B cell (primary cell): Measurements from ENCODE around the gene TNKS1BP1. TPM values are rescaled to one million over a fixed set of nuclear protein-coding genes. Genes with fewer than 3 reads are reported as not detected.

Experiments used
- ATAC-seq: fragments of 200-7000 bp; cut with Tn5 transposase; one replicate; pipeline ENCODE4 v1.10.0; 2021; ENCODE audit warnings: low read depth, mild to moderate bottlenecking, moderate number of reproducible peaks, moderate library complexity
- CTCF ChIA-PET: fragments of 350-600 bp; sonication (Branson Sonifier 250); formaldehyde crosslinking; loops from one replicate; lab custom pipeline; 2021; ENCODE audit warnings: antibody characterized with exemption, inconsistent platforms; lab: Charles Lee
- POLR2A ChIA-PET: fragments of 350-600 bp; sonication (Branson Sonifier 250); formaldehyde crosslinking; loops from one replicate; lab custom pipeline; 2021; ENCODE audit warnings: antibody characterized with exemption; lab: Charles Lee
- DNase-seq: peaks from one replicate; pipeline ENCODE4 v3.0.0; 2013
- H2AFZ ChIP-seq: 2 replicates; pipeline ENCODE4 v1.6.1; 2012; ENCODE audit warnings: mild to moderate bottlenecking, low read depth, low read length; ENCODE audit not compliant: insufficient read depth, poor library complexity, severe bottlenecking
- H3K27ac ChIP-seq, 2 donors: 1 replicate in 1 of 2; 2 replicates in 1 of 2; pipeline ENCODE4 v1.5.1; 2012 to 2013; ENCODE audit warnings: low read length in 2 of 2, mild to moderate bottlenecking in 2 of 2, moderate library complexity in 1 of 2
- H3K27me3 ChIP-seq, 4 experiments: fragments of 200-600 bp in 1 of 4; sonication (generic) in 1 of 4; replicated peaks in 1 of 4; 1 replicate in 2 of 4; 2 replicates in 2 of 4; pipeline versions ENCODE4 v1.6.1 to v1.7.0; 2013 to 2016; ENCODE audit warnings: low read length in 3 of 4, mild to moderate bottlenecking in 2 of 4, mixed read lengths in 1 of 4, moderate library complexity in 1 of 4; ENCODE audit not compliant: insufficient read depth in 4 of 4, control insufficient read depth in 3 of 4; ENCODE audit errors: control extremely low read depth in 1 of 4
- H3K36me3 ChIP-seq, 2 experiments: replicated peaks in 1 of 2; 1 replicate in 1 of 2; 2 replicates in 1 of 2; pipeline versions ENCODE4 v1.6.1 to v1.7.1; 2013; ENCODE audit warnings: low read length in 1 of 2; ENCODE audit not compliant: insufficient read depth in 2 of 2, control insufficient read depth in 1 of 2; ENCODE audit errors: control extremely low read depth in 1 of 2, extremely low read depth in 1 of 2
- H3K4me1 ChIP-seq, 2 donors: fragments of 200-600 bp in 1 of 2; sonication (generic) in 1 of 2; 1 replicate in 1 of 2; 2 replicates in 1 of 2; pipeline versions ENCODE4 v1.5.1 to v1.6.1; 2013 to 2017; ENCODE audit warnings: low read length in 2 of 2; ENCODE audit not compliant: control insufficient read depth in 2 of 2, insufficient read depth in 2 of 2
- H3K4me2 ChIP-seq: replicated peaks from 2 replicates; pipeline ENCODE3; 2012; ENCODE audit warnings: mild to moderate bottlenecking, low read depth, low read length; ENCODE audit not compliant: poor library complexity, severe bottlenecking
- H3K4me3 ChIP-seq, 5 experiments: fragments of 200-600 bp in 1 of 5; sonication (generic) in 1 of 5; 1 replicate in 3 of 5; 2 replicates in 2 of 5; pipeline versions ENCODE4 v1.5.1 to v1.7.0; 2011 to 2016; ENCODE audit warnings: low read length in 4 of 5, mild to moderate bottlenecking in 4 of 5, low read depth in 2 of 5, control low read depth in 1 of 5, moderate library complexity in 1 of 5; ENCODE audit not compliant: insufficient read depth in 1 of 5; ENCODE audit errors: control extremely low read depth in 1 of 5, extremely low read depth in 1 of 5
- H3K79me2 ChIP-seq: fragments of 200-600 bp; sonication (generic); one replicate; pipeline ENCODE4 v1.6.0; 2016; ENCODE audit warnings: low read length; ENCODE audit not compliant: control insufficient read depth, insufficient read depth
- H3K9ac ChIP-seq: fragments of 200-600 bp; sonication (generic); 2 replicates; pipeline ENCODE4 v1.6.1; 2017; ENCODE audit warnings: mild to moderate bottlenecking, low read length, moderate library complexity
- H3K9me3 ChIP-seq, 3 donors: one replicate each; pipeline versions ENCODE4 v1.6.1 to v1.7.1; 2013; ENCODE audit warnings: low read length in 2 of 3; ENCODE audit not compliant: control insufficient read depth in 2 of 3, insufficient read depth in 1 of 3; ENCODE audit errors: control extremely low read depth in 1 of 3
- H4K20me1 ChIP-seq: 2 replicates; pipeline ENCODE4 v1.6.0; 2012; ENCODE audit warnings: mild to moderate bottlenecking, low read length; ENCODE audit not compliant: insufficient read depth, control insufficient read depth, poor library complexity, severe bottlenecking
- H3K27ac Mint-ChIP-seq: one replicate; pipeline ENCODE4 v1.8.0; 2021; ENCODE audit warnings: mixed read lengths
- H3K27me3 Mint-ChIP-seq: one replicate; pipeline ENCODE4 v1.8.0; 2021; ENCODE audit warnings: mixed read lengths
- H3K4me1 Mint-ChIP-seq: one replicate; pipeline ENCODE4 v1.8.0; 2021; ENCODE audit warnings: mixed read lengths
- H3K4me3 Mint-ChIP-seq: one replicate; pipeline ENCODE4 v1.8.0; 2021; ENCODE audit warnings: mixed read lengths
- H3K9me3 Mint-ChIP-seq: one replicate; pipeline ENCODE4 v1.8.0; 2022; ENCODE audit warnings: mixed read lengths; ENCODE audit not compliant: insufficient read depth
- EZH2 ChIP-seq: IDR thresholded peaks from 2 replicates; pipeline ENCODE4 v1.6.1; 2012; ENCODE audit warnings: borderline replicate concordance, low read depth, mild to moderate bottlenecking, moderate library complexity, low read length; ENCODE audit not compliant: insufficient read depth, poor library complexity, severe bottlenecking
- WGBS: methylation state at CpG from one replicate; pipeline ENCODE4 v1.1.5; 2013; ENCODE audit warnings: missing lambda C conversion rate; ENCODE audit not compliant: insufficient coverage; 5-methylcytosine and 5-hydroxymethylcytosine counted together
- intact Hi-C: fragments of 100-400 bp; cut with micrococcal nuclease; formaldehyde crosslinking; loops from one replicate; pipeline ENCODE4 v1.10.0; 2022
- polyA plus RNA-seq: library from polyadenylated mRNA; depleted of rRNA; stranded (reverse); fragments of >200 nt; gene quantifications from 2 replicates; pipeline ENCODE4 v1.2.3, GENCODE V29; 2012
- total RNA-seq, 2 donors: library from RNA; stranded (reverse); fragments of 120-200 nt in 1 of 2; gene quantifications; 1 replicate in 1 of 2; 2 replicates in 1 of 2; pipeline versions ENCODE4 v1.2.3 to v1.2.4, GENCODE V29; 2013 to 2022
- TF ChIP-seq, protein P1 (sequence below): fragments of 200-600 bp; IDR thresholded peaks from one replicate; pipeline ENCODE4 v1.8.0; 2022; ENCODE audit warnings: antibody characterized with exemption, mild to moderate bottlenecking

The TNKS1BP1 gene
- total and polyA plus RNA-seq, 2 donors (not counting 1 experiment from before 2014, with no cell fraction given): 2.2 to 12.2 TPM

DNA sequence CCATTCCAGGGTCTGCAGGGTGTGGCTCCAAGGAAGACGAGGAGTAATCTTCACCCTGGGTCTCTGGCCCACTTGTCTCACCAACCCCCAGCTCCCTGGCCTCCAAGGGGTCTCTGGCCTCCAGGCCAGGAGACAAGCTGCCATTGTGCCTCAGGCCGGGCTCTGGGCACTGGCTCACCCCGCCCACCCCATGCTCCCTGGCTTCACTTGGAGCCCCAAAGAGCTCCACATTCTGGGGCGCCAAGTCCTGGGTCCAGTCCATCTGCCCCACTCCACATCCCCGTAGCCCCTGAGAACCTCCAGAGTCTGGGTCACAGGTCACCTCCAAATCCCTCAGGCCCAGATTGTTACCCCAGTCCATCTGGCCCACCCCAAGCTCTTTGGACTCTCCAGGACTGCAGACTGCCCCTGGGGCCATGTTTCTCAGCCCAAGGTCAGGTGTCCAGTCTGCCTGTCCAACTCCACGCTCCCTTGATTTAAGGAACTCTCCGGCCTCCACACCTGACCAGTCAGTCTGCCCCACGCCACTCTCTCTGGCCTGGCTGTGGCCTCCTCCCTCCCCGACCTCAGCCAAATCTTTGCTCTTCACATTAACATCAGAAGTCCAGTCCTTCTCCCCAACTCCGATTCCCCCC, 16.2 kb downstream of the TNKS1BP1 start:
- H3K36me3 ChIP-seq: no peaks in the 10 kb centered on the region
- no peaks in the 10 kb centered on the region for H3K9me3 Mint-ChIP-seq

DNA sequence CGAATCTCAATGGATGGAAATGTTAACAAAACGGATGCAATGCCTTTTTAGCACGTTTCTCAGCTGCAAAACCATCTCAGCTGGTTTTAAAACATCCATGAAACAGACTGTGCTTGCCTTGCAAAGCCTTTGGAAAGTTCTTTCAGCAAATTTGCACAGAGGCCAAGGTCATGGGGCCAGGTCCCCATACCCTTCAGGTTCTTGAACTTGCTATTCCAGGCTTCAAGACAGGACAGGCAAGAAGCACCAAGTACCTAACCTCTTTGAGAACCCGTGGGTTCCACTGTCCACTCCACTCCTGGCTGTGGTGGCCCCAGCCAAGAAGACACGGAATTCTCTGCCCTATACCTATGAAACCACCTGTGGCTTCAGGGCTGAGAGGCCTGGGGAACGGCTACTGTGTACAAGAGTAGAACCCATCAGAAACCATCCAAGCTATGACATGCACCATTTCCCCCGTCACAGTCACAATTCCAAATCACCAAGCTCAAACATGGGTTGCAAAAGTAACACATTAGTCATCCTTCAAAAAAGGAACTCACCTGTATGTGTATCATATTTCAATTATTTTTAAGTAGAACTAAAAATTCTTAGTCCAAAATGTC, 17.0 kb downstream of the TNKS1BP1 start:
- POLR2A ChIA-PET: no interaction called here

More for the DNA sequence above, 16.2 kb downstream of the TNKS1BP1 start:
- H3K27ac Mint-ChIP-seq: no peak overlapping the region
- peaks cover 10% of the 10 kb centered on the region for H3K4me1 Mint-ChIP-seq
- no peak overlapping the region for H3K4me3 Mint-ChIP-seq
- DNase-seq (no peak), ATAC-seq (no peak)
- no peak overlapping the region for H3K4me3 ChIP-seq
- WGBS: 98% methylated on average over 10 of the region's 10 CpGs
- CTCF ChIA-PET: interaction anchor here (1.2 kb wide), 2 partner anchors 16 to 37 kb away, joined by 3 read pairs; partner anchors contain the start of gene TNKS1BP1
- H3K9me3 ChIP-seq: no peaks in the 10 kb centered on the region
- POLR2A ChIA-PET: no interaction called here
- no peak overlapping the region for H2AFZ ChIP-seq
- peaks cover 0 to 9% (median 1%) of the 10 kb centered on the region in 4 experiments for H3K27me3 ChIP-seq
- no peak overlapping the region for H3K4me2 ChIP-seq
- intact Hi-C loops: no loop called here
- no peaks in the 10 kb centered on the region for H4K20me1 ChIP-seq
- H3K27ac ChIP-seq: no peak overlapping the region
- H3K79me2 ChIP-seq: no peaks in the 10 kb centered on the region
- H3K27me3 Mint-ChIP-seq: no peaks in the 10 kb centered on the region
- H3K4me1 ChIP-seq: peaks cover 11% of the 10 kb centered on the region in 2 donors
- no peak overlapping the region for H3K9ac ChIP-seq
- TF ChIP-seq, protein P1, sequence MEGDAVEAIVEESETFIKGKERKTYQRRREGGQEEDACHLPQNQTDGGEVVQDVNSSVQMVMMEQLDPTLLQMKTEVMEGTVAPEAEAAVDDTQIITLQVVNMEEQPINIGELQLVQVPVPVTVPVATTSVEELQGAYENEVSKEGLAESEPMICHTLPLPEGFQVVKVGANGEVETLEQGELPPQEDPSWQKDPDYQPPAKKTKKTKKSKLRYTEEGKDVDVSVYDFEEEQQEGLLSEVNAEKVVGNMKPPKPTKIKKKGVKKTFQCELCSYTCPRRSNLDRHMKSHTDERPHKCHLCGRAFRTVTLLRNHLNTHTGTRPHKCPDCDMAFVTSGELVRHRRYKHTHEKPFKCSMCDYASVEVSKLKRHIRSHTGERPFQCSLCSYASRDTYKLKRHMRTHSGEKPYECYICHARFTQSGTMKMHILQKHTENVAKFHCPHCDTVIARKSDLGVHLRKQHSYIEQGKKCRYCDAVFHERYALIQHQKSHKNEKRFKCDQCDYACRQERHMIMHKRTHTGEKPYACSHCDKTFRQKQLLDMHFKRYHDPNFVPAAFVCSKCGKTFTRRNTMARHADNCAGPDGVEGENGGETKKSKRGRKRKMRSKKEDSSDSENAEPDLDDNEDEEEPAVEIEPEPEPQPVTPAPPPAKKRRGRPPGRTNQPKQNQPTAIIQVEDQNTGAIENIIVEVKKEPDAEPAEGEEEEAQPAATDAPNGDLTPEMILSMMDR: no peak
- TF ChIP-seq EZH2: no peak

More for the DNA sequence above, 17.0 kb downstream of the TNKS1BP1 start:
- 79% methylated on average over 7 of the region's 7 CpGs for WGBS
- Histone ChIP-seq H3K27ac (no peak overlapping the region), H4K20me1 (no peaks in the 10 kb centered on the region), H3K4me2 (no peak overlapping the region), H2AFZ (no peak overlapping the region), H3K9me3 (no peaks in the 10 kb centered on the region), H3K9ac (no peak overlapping the region), H3K79me2 (no peaks in the 10 kb centered on the region), H3K27me3 (peaks cover 0 to 9% (median 1%) of the 10 kb centered on the region in 4 experiments), H3K36me3 (no peaks in the 10 kb centered on the region), H3K4me1 (peaks cover 11% of the 10 kb centered on the region in 2 donors), H3K4me3 (no peak overlapping the region)
- ATAC-seq (no peak), DNase-seq (no peak)
- TF ChIP-seq, protein P1: no peak
- no peak for TF ChIP-seq EZH2
- intact Hi-C loops: no loop called here
- Mint-ChIP-seq H3K4me1 (peaks cover 10% of the 10 kb centered on the region), H3K27ac (no peak overlapping the region), H3K9me3 (no peaks in the 10 kb centered on the region), H3K4me3 (no peak overlapping the region), H3K27me3 (no peaks in the 10 kb centered on the region)
- CTCF ChIA-PET: interaction anchor here (1.2 kb wide), 1 partner anchor 38 kb away, joined by 3 read pairs; no protein-coding TSS in a partner anchor
